ENCODE data around the gene ZNF423.

Gene ZNF423

DNA sequence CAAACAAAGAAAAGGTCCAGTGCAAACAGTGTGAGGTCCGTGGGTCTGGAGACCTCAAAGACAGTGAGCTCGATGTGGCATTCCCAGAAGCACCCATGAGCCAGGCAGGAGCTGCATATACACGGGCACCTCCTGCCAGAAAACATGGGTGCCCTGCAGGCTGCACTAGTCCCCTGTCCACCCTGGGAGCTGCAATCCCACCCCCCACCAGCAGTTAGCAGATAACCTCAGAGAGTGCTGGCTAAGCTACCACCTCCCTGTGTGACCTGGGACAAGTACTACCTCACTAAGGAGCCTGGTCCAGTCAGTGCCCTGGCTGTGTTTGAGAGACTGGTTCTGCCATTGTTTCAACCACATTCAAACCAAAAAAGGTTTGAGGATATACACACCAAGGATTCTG, 135.7 kb downstream of the ZNF423 start:
- DNase-seq (ENCODE audit: low spot score) = no peak

DNA sequence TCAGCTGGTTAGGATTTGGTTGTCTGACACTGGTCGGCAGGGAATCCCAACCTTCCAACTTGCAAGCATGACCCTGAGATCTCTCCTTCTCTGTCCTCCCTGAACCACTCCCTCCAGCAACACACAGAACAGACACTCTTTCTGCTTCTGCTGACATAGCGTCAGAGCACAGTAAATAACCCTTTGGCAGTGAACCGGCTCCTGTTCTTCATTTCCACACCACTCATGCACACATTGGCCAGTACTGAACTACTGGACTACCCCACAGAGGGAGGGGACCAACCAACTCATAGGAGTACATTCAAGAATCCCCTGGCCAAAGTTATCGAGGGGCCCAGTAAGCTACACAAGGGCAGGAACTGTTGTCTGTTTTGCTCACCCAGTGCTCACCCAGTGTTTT, 138.2 kb downstream of the ZNF423 start:
- no peak for DNase-seq (ENCODE audit: low spot score)

DNA sequence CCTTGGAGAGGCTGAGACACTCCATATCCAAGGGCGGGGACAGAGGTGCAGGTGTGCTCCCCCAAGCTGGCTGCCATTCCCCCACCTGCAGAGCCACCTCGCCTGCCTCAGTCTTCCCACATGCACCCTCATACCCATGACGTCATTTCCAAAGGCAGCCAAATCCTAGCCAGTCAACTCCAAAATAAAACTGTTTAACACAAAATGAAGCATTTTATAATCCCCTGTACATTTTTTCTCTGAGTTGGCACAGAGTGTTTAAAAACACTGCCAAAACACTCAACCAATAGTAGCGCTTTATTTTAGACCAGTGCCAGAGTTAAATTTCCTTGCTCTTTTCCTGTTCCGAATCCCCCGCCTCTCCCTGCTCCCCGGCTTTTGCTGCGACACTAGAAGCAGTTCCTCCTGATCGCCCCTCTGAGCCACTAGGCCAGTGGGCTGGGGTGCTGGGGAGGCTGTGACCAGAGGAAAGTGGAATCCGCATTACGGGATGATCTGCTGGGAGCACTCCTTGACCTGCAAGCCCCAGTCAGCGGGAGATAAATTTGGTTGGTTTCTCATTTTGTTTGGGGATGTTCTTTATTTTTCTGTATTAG, 139.5 kb downstream of the ZNF423 start:
- no peak for DNase-seq (ENCODE audit: low spot score)

DNA sequence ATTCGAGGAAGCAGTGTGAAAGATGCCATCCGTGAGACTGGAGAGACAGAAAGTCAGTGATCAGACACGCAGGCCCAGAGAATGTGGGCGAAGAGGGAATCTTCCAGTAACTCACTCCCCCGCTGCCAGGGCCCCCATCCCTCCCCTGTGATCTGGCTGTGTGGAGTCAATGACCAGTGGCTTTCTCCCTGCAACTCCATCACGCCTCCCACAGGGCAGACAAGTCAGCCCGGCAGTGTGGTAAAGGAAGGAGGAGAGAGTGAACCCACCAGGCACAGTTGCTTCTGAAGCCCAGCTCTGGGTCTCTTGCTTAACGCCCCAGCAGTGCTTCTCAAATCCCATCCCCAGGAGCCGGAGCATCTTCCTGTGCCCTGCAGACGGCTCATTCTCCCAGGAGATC, 142.1 kb downstream of the ZNF423 start:
- DNase-seq (ENCODE audit: low spot score) = no peak

DNA sequence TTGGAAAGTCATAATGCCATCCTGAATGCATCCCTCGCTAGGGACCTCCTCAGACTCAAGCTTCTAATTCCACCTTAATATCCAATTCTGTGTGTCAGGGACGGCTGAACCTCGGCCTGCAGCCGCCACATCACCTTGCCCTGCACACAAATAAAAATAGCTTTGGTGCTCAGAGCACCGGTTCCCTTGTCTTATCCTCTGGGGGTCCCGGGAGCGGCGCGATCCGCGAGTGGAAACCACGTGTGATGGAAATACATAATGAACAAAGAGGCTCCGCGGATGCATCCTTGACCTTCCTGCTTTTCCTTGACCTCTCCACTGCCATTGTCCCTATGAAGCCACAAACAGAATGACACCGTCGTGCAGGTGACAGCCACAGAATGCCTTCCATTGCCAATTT, 143.4 kb downstream of the ZNF423 start:
- DNase-seq (ENCODE audit: low spot score) = no peak

DNA sequence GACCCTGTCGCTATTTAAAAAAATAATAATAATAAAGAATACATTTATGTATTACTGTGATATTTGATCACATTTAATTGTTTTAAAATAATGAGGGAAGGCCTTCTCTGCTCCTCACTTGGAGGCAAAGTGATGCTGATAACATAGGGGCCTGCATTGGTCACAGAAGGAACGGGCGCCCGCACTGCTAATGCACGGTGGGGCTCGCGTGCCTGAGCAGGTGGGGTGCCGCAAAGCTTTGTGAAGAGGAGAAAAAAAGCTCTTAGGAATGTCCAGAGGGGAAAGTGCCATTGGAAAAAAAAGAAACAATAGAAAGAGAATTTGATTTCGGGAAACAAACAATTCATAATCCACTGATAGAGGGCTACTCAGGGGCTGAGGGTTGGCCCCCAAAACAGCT, 143.8 kb downstream of the ZNF423 start:
- no peak for DNase-seq (ENCODE audit: low spot score)

DNA sequence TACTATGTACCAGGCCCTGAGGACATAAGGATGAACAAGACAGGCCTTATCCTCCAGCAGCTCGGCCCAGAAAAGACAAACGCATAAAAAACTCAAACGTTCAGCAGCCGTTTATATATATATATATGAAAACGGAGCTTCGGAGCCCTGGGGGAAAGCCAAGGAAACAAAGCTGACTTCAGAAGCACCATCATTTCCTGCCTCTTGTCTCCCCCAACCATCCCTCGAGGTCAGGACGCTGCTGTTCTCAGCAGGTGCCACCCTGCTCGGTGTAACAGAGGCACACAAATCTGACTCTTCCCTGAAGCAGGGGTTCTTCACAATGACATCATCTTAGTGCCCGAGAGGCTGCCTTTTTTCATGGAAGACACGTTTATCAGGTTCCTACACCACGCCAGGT, 146.9 kb downstream of the ZNF423 start:
- no peak for DNase-seq (ENCODE audit: low spot score)

DNA sequence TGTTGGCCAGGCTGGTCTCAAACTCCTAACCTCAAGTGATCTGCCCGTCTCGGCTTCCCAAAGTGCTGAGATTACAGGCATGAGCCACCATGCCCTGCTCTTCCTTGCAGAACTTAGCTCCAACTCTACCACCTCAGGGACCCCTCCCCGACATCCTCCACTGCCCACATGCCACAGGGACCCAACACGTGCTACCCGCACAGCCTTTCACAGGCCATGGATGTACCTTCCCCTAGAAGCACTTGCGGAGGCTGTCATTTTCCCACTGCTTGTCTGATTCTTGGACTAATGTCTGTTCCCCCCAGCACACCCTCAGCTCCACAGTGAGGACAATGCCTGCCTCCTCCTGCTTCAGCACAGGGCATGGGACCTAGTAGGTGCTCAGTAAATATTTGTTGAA, 147.4 kb downstream of the ZNF423 start:
- DNase-seq (ENCODE audit: low spot score) = no peak

DNA sequence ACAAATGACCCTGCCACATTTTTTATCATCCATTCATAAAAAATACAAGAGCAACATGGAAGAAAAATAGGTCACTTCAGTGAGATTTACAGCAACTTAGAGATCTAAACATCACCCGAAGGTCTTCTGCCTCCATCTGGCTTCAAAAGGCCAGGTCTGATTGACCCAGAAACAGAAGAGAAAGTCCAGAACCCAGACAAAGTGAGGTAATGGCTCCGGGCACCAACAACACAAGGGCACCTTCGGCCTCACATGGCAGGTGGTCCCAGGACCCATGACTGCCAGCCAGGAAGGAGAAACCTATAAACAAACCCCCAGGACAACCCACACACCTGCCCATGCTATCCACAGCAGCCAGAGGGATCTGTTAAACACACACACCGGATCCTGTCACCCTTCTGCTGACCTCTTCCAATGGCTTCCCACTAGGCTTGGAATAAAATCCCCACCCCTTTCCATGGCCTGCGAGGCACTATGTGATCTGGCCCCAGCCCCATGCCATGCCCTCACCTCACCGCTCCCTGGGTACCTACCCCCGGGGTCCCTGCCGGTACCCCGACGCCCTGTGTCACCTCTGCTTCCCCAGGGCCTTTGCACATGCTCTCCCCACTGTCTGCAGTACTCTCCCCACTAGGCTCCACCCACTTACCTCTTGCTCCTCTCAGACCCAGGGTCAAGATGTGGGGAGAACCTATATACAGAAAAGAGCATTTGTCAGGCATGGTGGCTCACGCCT, 149.1 kb downstream of the ZNF423 start:
- DNase-seq (ENCODE audit: low spot score) = no peak

DNA sequence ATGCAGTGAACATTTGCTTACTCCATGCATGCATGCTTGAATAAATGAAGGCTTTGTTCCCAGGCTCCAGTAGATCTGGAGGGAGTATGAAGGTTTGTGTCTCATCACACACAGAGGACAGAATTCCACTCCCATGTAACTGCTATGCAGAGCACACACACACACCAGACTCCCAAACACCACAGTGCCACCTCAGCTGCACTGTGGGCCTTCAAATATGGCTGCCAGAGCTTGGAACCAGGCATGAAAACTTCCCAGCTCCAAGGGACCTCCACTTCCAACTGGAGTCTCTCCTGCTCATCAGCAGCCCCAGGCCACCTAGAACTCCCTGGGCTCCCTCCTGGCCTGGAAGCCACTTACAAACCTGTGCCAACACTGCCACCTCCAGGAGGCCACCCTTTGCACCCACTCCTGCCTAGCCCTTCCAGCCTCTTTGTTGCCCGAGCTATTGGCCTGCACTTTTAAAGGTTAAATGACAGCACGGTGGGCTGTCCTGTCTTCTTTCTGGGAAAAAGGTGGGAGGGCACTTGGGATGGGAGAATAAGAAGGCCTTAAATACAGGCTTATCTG, 151.2 kb downstream of the ZNF423 start:
- no peak for DNase-seq (ENCODE audit: low spot score)

DNA sequence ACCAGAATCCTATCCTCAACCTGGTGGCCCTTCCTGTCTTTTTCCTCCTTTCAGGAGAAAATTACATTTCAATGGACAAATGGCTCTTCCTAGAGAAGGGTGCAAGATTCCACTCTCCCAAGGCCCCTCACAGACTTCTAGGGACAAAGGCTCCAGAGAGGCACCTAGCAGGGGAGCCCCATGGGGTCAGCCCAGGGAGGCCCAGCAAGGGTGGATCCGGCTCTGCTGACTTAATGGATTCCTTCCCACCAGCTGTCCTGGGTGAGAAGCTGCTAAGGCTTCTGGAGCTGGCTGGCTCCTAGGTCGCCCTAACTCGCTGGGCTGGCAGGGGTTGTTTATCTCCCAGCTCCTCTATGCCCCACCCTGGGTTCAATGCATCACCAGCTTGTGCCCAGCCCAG, 152.4 kb downstream of the ZNF423 start:
- DNase-seq (ENCODE audit: low spot score) = no peak

DNA sequence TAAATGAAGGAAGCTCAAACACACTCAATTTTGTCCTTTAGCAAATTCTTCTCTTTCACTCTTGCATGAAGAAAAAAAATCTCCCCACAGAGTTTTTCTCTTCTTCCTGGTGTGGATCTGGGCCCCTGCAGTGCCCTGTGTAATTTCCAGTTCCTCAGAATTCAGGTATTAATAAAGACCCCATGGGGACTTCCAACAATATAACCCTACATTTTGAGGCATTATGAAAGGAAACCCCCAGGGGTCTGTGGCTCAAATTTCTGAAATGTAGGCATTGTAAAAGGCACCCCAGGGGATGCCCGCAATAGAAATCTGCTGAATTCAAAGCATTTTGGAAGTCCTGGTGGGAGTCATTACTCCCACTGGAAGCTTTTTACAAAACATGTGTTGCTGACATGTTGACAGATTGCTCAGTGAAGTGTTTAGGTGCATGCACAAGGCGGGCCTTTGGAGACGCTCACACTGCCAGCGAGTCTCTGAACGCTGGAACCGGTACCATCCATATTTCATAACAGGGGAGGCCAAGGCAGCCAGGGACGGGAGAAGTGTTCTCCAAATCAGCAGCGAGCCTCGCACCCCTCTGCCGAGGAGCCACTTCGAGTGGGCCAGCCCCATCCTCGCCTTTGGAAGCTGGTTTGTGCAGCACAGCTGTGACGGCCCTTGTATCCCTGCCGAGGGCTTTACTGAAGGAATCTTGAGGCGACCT, 154.0 kb downstream of the ZNF423 start:
- peak; percentile 29 for DNase-seq (ENCODE audit: low spot score)

DNA sequence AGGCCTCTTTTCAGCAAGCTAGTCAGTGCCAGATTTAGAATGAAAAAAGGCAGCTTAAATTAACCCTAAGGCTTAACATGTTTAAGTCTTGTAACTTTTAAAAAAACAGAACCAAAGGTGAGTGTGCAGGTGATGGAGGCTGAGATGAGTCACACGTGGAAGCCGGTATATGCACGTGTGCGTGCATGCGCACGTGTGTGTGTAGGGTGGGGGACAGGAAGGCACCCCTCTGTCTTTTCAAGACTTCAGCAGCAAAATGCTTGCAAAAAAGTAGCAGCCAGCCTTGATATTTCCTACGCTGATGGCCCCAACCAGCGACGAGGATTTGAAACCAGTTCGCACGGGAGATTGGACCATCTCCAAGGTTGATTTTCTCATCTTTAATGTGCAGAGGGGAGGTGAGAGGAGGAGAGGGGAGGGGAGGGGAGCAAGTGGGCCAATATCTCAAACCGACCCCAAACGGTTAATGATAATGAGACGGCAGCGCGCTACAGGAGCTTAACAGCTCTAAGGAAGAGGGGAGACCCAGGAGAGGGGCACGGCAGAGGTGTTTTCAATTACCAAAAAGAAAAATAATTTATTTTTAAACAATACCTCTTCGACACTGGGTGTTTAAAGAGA, 154.7 kb downstream of the ZNF423 start:
- DNase-seq (ENCODE audit: low spot score) = no peak

DNA sequence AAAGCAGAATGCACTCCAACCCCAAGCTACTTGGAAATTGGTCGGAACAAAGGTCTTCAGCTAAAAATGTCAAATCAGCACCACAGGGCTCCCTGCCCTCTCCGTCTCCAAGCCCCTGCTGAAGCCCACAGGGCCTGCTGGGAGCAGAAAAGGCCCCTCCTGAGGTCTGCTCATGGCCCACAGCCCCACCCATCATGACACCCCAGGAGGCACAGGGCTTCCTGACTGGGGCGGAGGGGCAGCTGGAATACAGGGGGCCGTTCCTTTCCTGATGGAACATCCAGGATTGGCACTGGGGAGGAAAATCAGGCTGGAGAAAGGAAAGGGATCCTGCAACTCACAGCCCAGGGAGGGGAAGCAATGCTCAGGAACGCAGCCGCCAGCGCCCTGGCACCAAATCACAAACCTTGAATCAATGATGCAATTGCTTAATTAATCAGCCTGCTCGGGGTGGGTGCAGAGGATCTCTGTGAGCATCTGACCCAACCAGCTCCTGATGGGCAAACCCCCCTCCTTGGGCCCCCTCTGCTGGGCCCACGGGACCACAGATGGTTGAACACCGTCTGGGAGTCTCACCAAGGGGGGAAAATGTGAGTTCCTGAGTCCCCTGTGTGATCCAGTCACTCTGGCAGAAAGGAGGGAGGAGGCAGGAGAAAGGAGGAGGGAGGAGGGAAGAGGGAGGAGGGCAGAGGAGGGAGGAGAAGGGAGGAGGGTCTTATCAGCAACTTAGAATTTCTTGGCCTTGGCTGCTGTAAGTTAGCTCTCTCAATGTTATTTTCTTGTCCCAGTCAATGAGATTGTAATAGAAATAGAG, 155.5 kb downstream of the ZNF423 start:
- peak; percentile 53 for DNase-seq (ENCODE audit: low spot score)

DNA sequence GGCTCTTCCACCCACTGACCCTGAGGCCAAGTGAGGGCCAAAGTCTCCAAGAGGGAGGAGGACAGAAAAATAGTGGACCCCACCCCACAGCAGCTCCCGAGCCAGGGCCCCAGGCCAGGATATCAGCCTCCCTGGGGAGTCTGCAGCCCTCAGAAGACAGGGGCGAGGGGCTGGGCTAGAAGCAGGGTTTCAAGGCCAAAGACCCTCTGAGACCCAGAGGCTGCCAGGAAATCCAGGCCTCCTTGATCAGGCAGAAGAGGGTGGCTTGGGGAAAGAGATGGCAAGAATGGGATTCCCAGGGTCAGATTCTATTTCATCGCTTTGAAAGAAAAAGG, 156.1 kb downstream of the ZNF423 start:
- no peak for DNase-seq (ENCODE audit: low spot score)

DNA sequence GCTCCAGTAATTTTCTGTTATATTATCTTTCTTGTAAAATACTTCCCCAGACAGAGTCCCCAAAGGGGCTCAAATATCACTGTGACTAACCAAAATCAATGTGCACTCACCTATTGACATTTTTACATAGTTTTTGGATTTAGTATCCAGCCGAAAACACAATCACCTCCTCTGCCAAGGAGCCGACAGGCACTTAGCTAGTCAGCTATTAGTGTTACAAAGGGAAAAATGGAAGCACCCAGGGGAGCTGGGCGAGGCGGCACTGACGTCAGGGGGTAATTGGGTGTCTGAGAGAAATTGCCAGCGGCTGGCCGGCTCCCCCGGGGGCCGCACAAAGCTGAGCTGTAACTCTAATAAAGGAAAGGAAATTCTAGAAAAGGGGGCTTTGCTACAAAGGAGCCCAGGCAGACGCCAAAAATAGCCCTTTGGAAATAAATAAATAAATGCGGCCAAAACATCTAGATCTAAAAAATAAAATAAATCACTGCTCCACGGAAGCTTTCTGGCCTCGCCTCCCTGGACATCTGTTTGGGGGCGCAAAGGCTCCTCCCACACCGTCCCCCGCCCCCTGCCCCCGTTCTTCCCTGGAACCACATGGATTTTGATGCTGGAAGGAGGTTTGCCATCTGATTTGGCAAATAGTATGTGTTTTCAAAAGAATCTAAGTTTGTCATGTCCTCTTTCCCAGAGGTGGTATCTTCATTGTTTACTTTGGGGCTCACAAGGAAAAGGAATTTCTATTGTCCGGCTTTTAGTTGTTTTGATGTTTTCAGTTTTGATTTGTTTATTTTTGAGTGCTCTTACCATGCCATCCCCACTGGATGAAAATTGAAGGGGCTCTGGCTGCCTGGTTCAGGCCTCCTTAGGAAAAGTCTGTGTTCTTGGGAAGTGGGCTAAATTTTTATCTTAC, 156.7 kb downstream of the ZNF423 start:
- peak; percentile 45 for DNase-seq (ENCODE audit: low spot score)

DNA sequence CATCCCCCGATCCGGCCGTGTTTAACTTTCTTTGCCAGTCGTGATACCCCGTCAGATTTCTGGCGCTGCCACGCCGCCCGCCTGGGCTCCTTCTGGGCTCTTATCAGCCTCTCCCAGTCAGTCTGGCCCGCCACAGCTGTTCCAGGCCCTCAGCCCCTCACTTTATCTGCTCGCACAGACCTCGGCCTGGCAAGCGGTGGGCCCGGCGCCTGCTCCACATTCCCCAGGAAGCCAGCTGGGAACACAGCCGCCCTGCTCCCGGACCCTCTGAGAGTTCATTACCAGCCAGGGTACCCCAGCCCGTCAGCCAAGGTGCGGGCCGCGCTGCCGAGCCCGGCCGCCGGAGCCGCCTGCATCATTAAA, 157.5 kb downstream of the ZNF423 start:
- DNase-seq (ENCODE audit: low spot score) = no peak

DNA sequence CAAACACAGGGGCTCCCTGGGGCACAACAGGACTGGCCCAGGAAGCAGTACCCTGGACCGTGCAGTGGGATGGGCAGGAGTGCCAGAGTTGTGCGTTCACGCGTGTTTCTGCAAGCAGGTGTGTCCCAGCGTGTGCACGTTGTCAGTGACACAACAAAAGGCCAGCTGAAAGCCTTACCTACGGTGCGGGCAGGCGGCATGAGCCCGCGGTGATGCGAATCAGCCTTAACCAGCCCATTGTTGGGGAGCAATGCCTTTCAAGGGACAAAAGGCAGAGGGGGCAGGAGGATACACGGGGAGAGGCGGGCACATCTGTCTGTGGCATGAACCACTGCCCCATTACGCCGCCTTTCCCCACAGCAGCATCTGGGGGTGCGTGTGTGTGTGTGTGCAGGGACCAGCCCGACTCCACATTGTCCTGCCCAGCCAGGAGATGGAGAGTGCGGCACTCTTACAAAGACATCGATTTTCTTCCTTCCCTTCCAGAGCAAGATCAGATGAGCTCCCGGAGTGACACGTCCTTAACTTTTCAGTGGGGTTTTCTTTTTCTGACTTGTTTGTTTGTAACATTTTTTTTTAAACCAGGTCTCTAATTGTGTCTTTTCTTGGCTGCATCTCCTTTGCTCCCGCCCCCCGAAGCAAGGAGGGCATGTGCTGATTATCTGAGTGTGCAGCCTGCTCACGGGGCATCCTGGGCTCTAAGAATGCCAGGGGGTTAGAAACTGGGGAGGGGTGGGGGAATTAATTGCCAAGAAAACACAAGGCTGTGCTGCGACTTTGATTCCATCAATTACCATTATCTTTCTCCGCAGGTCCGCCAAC, 158.1 kb downstream of the ZNF423 start:
- DNase-seq (ENCODE audit: low spot score) = no peak

DNA sequence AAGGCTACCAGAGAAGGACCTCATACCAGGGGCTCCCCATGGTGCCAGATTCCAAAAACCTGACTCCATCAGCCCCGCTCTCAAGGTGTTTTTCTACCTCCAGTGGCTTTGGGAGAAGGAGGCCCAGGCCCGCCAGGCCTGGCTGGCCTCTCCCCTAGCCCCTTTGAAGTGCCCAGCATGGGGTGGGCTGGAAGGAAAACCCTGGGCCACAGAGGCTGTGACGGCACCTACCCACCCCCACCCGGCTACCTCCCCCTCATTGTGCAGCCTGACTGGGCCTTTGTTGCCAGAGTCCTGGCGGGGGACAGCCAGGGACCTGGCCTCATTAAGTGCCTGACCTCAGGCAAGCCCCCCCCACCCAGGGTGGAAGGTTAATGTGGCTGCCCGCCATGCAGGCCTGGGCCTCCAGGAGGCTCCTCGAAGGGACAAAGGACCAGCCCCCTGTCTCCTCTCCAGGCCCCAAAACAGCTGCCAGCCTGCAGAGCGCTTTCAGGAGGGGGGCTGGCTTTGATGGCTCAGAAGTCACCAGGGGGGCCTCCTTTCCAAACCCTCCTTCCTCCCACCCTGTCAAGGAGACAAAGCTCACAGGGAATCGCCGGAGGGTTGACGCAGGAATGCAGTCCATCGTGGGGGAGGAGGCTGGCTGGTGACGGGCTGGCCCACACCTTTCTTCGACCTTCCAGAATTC, 159.4 kb downstream of the ZNF423 start:
- no peak for DNase-seq (ENCODE audit: low spot score)
